ENCODE data around the gene MCTP1. TPM values are rescaled to one million over a fixed set of nuclear protein-coding genes. Genes with fewer than 3 reads are reported as not detected.

The MCTP1 gene
- total and polyA plus RNA-seq, 9 of the 15 experiments (the other 6 are each of a cell fraction or from before 2014, with no cell fraction given) = 0.04 to 0.93 (median 0.06) TPM; not detected in 4

DNA sequence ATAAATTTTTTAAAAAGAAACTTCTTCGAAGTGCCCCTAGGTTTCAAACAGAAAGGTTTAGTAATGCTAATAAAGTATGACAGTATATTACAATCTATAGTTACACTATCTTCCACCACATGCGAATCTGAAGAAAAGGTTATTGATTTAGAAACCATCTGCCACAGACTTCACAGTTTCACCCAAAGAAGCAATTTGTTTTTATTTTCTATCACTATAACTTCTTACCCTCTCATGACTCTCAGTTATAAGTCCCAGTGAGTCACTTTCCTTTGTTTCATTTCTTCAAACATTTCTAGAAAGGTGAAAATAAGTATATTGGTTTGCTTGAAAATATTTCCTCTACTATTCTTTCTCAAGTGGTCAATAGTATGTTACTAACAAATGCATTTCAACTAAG, 93.6 kb downstream of the MCTP1 start (continued):
- TF ChIP-seq RBM17 (IDR thresholded peaks at IDR 0.05; ENCODE audit: borderline replicate concordance, low read depth, low read length) (no peak), MAZ (CRISPR knock-in tag; conservative IDR thresholded peaks at IDR 0.05 in 1 of 2, IDR thresholded peaks at IDR 0.05 in 1 of 2) (no peak), NFXL1 (CRISPR knock-in tag; IDR thresholded peaks at IDR 0.05) (no peak), ZNF174 (CRISPR knock-in tag; IDR thresholded peaks at IDR 0.05) (no peak), TAF9B (IDR thresholded peaks at IDR 0.05; ENCODE audit: partially characterized antibody) (no peak), ZNF445 (CRISPR knock-in tag; IDR thresholded peaks at IDR 0.05; ENCODE audit: low read depth) (no peak), ZC3H4 (CRISPR knock-in tag; IDR thresholded peaks at IDR 0.05; ENCODE audit: borderline replicate concordance) (no peak)

DNA sequence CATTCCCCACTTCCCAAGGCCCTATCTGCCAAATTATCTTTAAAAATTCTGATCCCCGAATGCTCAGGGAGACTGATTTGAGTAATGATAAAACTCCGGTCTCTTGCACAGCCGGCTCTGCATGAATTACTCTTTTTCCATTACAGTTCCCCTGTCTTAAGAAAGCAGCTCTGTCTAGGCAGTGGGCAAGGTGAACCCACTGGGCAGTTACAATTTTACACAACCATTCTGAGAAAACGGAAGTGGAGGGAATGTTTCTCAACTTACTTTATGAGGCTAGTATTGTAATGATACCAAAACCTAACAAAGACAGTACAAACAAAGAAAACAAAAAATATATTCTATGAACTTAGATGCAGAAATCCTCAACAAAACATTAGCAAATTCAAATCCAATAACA, 100.0 kb downstream of the MCTP1 start:
- Histone ChIP-seq H4K20me1 (replicated peaks; ENCODE audit: control insufficient read depth, insufficient read depth, low read length) (no peaks in the 10 kb centered on the region), H3K9me1 (ENCODE audit: control insufficient read depth, insufficient read depth, low read length) (no peaks in the 10 kb centered on the region), H3K9ac (ENCODE audit: insufficient read depth in 1 of 2, low read depth in 2 of 2, low read length in 2 of 2) (no peak overlapping the region), H3K27me3 (ENCODE audit: control insufficient read depth in 2 of 2, insufficient read depth in 2 of 2, low read length in 2 of 2) (no peaks in the 10 kb centered on the region), H3K79me2 (ENCODE audit: control insufficient read depth, insufficient read depth, low read length) (no peaks in the 10 kb centered on the region), H3K27ac (ENCODE audit: extremely low read depth, low read depth, low read length) (no peak overlapping the region), H3K4me1 (replicated peaks in 1 of 2; ENCODE audit: control insufficient read depth in 2 of 2, insufficient read depth in 2 of 2, low read length in 2 of 2) (no peaks in the 10 kb centered on the region), H3K9me3 (replicated peaks; ENCODE audit: control insufficient read depth, insufficient read depth, low read depth, low read length) (no peaks in the 10 kb centered on the region), H2AFZ (ENCODE audit: low read depth, low read length) (no peak overlapping the region), H3K4me3 (no peak overlapping the region), H3K36me3 (ENCODE audit: control insufficient read depth, insufficient read depth, low read length) (no peaks in the 10 kb centered on the region), H3K4me2 (ENCODE audit: insufficient read depth, low read length) (no peak overlapping the region)
- FAIRE-seq (no peak), ATAC-seq (no peak), DNase-seq (ENCODE audit: extremely low read depth in 1 of 4, low spot score in 3 of 4) (no peak)
- intact Hi-C loops (cut with micrococcal nuclease) (no loop called here), in situ Hi-C loops (cut with MboI) (no loop called here)
- CTCF ChIA-PET (ENCODE audit: low intra/inter-chr PET ratio) = no interaction called here
- 2% methylated on average over 4 of the region's 4 CpGs for WGBS (ENCODE audit: insufficient coverage, low coverage, missing lambda C conversion rate)
- BruUV-seq (replicated peaks) = no TSS peak
- no peak for TF ChIP-seq GATA2 (CRISPR knock-in tag; IDR thresholded peaks at IDR 0.05)
- POLR2A ChIA-PET = interaction anchor here (0.9 to 1.2 kb wide), 2 partner anchors 9 to 11 kb away, joined by 3 to 8 read pairs; no protein-coding TSS in a partner anchor
